HCT116 (cell line): ENCODE measurements around the gene MIS18A. TPM values are rescaled to one million over a fixed set of nuclear protein-coding genes. Genes with fewer than 3 reads are reported as not detected.

Experiments used
- ATAC-seq: fragments of 200-7000 bp; cut with Tn5 transposase; 2 replicates; pipeline ENCODE4 v1.9.1; 2020; ENCODE audit warnings: mild to moderate bottlenecking, moderate library complexity
- BruUV-seq: library from RNA; stranded (reverse); fragments of 400-500 nt; replicated peaks from 2 replicates; lab custom pipeline; 2021; lab: Mats Ljungman, UMichigan
- CTCF ChIA-PET: fragments of 300-600 bp; sonication (Branson Sonifier 250); formaldehyde crosslinking; loops from one replicate; lab custom pipeline; 2021; ENCODE audit warnings: antibody characterized with exemption; lab: Charles Lee
- POLR2A ChIA-PET: fragments of 300-600, 350-600 bp; sonication (Branson Sonifier 250); formaldehyde crosslinking; loops from one replicate; lab custom pipeline; 2021; ENCODE audit warnings: antibody characterized with exemption; lab: Charles Lee
- RAD21 ChIA-PET, 2 experiments: fragments of 300-600 bp; sonication (Branson Sonifier 250); formaldehyde crosslinking; loops; one replicate each; lab custom pipeline; 2023; ENCODE audit warnings: low total read pairs in 2 of 2; ENCODE audit not compliant: uncharacterized antibody in 2 of 2, unreplicated experiment in 2 of 2, low non-redundant PET in 1 of 2; lab: Charles Lee
- DNase-seq: peaks from one replicate; pipeline ENCODE4 v3.0.0-alpha.2; 2010; ENCODE audit warnings: low read depth, low spot score
- H2AFZ ChIP-seq: fragments of 200-600 bp; shearing (Covaris generic), sonication (generic); 2 replicates; pipeline ENCODE4 v1.6.1; 2017; ENCODE audit warnings: low read depth, mixed run types, mixed read lengths, antibody characterized with exemption, low read length; ENCODE audit not compliant: poor library complexity, severe bottlenecking
- H3K27ac ChIP-seq: 2 replicates; pipeline ENCODE4 v1.5.1; 2012; ENCODE audit warnings: low read depth, low read length
- H3K27me3 ChIP-seq: fragments of 200-600 bp; sonication (generic); 2 replicates; pipeline ENCODE4 v1.6.1; 2016; ENCODE audit warnings: mixed run types, low read length, mixed read lengths; ENCODE audit not compliant: insufficient read depth
- H3K36me3 ChIP-seq, 2 experiments: fragments of 200-500 bp in 1 of 2; fragments of 200-600 bp in 1 of 2; sonication (Bioruptor generic) in 1 of 2; sonication (generic) in 1 of 2; 2 replicates each; pipeline versions ENCODE4 v1.5.1 to v1.6.1; 2014 to 2016; ENCODE audit warnings: low read length in 2 of 2, inconsistent platforms in 1 of 2, mixed read lengths in 1 of 2, mixed run types in 1 of 2; ENCODE audit not compliant: insufficient read depth in 2 of 2, control insufficient read depth in 1 of 2
- H3K4me1 ChIP-seq, 2 experiments: fragments of 200-600 bp in 1 of 2; sonication (generic) in 1 of 2; 2 replicates each; pipeline versions ENCODE4 v1.5.1 to v1.6.1; 2012 to 2017; ENCODE audit warnings: low read length in 2 of 2, inconsistent platforms in 1 of 2, mild to moderate bottlenecking in 1 of 2, mixed read lengths in 1 of 2, mixed run types in 1 of 2, moderate library complexity in 1 of 2; ENCODE audit not compliant: insufficient read depth in 2 of 2, control insufficient read depth in 1 of 2
- H3K4me2 ChIP-seq: fragments of 200-600 bp; sonication (generic); 2 replicates; pipeline ENCODE4 v1.6.1; 2017; ENCODE audit warnings: mixed run types, low read length, mixed read lengths
- H3K4me3 ChIP-seq, 2 experiments: fragments of 200-600 bp in 1 of 2; sonication (generic) in 1 of 2; replicated peaks in 1 of 2; 2 replicates each; pipeline ENCODE4 v1.5.1; 2011 to 2016; ENCODE audit warnings: low read length in 2 of 2, control low read depth in 1 of 2, low read depth in 1 of 2, mild to moderate bottlenecking in 1 of 2, mixed read lengths in 1 of 2, mixed run types in 1 of 2
- H3K79me2 ChIP-seq: fragments of 200-600 bp; sonication (generic); 2 replicates; pipeline ENCODE4 v1.6.1; 2017; ENCODE audit warnings: mild to moderate bottlenecking, mixed run types, low read length, moderate library complexity, mixed read lengths; ENCODE audit not compliant: insufficient read depth
- H3K9ac ChIP-seq: fragments of 200-600 bp; sonication (generic); 2 replicates; pipeline ENCODE4 v1.6.1; 2016; ENCODE audit warnings: low read length, mixed read lengths
- H3K9me2 ChIP-seq: fragments of 200-600 bp; sonication (generic), shearing (Covaris generic); 2 replicates; pipeline ENCODE4 v1.6.1; 2017; ENCODE audit warnings: mixed run types, mild to moderate bottlenecking, moderate library complexity; ENCODE audit not compliant: insufficient read depth
- H3K9me3 ChIP-seq, 2 experiments: fragments of 200-500 bp in 1 of 2; fragments of 200-600 bp in 1 of 2; sonication (Bioruptor generic) in 1 of 2; sonication (generic) in 1 of 2; 2 replicates each; pipeline ENCODE4 v1.6.1; 2014 to 2017; ENCODE audit warnings: low read length in 2 of 2, mixed read lengths in 2 of 2, inconsistent platforms in 1 of 2, low read depth in 1 of 2, mild to moderate bottlenecking in 1 of 2, mixed run types in 1 of 2, moderate library complexity in 1 of 2; ENCODE audit not compliant: control insufficient read depth in 1 of 2, insufficient read depth in 1 of 2
- H4K20me1 ChIP-seq: fragments of 200-600 bp; sonication (generic), shearing (Covaris generic); 2 replicates; pipeline ENCODE4 v1.6.1; 2017; ENCODE audit warnings: mixed run types, mild to moderate bottlenecking, moderate library complexity; ENCODE audit not compliant: insufficient read depth
- CBX3 ChIP-seq: IDR thresholded peaks from 2 replicates; pipeline ENCODE4 v1.6.1; 2012; ENCODE audit warnings: low read depth
- EGR1 ChIP-seq: IDR thresholded peaks from 2 replicates; pipeline ENCODE4 v1.6.1; 2012; ENCODE audit warnings: low read depth
- ELF1 ChIP-seq: IDR thresholded peaks from 2 replicates; pipeline ENCODE4 v1.6.1; 2012; ENCODE audit warnings: low read depth, borderline replicate concordance
- EZH2 ChIP-seq: fragments of 200-600 bp; sonication (generic); IDR thresholded peaks from 2 replicates; pipeline ENCODE4 v1.6.1; 2017; ENCODE audit warnings: antibody characterized with exemption, mixed run types
- JUND ChIP-seq: IDR thresholded peaks from 2 replicates; pipeline ENCODE4 v1.6.1; 2012
- POLR2A ChIP-seq: IDR thresholded peaks from 2 replicates; pipeline ENCODE4 v1.7.0; 2011; ENCODE audit warnings: borderline replicate concordance; ENCODE audit not compliant: insufficient read depth, insufficient read length; ENCODE audit errors: extremely low read depth
- RAD21 ChIP-seq: IDR thresholded peaks from 2 replicates; pipeline ENCODE4 v1.6.1; 2012; ENCODE audit warnings: low read depth, mild to moderate bottlenecking
- REST ChIP-seq: IDR thresholded peaks from 2 replicates; pipeline ENCODE4 v1.6.1; 2012; ENCODE audit warnings: low read depth
- SP1 ChIP-seq: IDR thresholded peaks from 2 replicates; pipeline ENCODE4 v1.6.1; 2012; ENCODE audit warnings: low read depth
- SRF ChIP-seq: IDR thresholded peaks from 2 replicates; pipeline ENCODE4 v1.6.1; 2012; ENCODE audit warnings: low read depth
- ZNF274 ChIP-seq: fragments of 200-500 bp; sonication (Bioruptor generic); IDR thresholded peaks from 2 replicates; pipeline ENCODE4 v1.6.1; 2014; ENCODE audit warnings: mild to moderate bottlenecking, low read depth, low read length, inconsistent platforms
- intact Hi-C: fragments of 100-400 bp; cut with micrococcal nuclease; formaldehyde crosslinking; loops from 2 replicates; pipeline ENCODE4 v1.10.0; 2022
- total RNA-seq: library from RNA; stranded (reverse); gene quantifications from one replicate; pipeline ENCODE4 v1.2.1, GENCODE V29; 2021; ENCODE audit not compliant: unreplicated experiment

Gene MIS18A
- total RNA-seq, 1 experiment from 2014 or later = 30.0 TPM

DNA sequence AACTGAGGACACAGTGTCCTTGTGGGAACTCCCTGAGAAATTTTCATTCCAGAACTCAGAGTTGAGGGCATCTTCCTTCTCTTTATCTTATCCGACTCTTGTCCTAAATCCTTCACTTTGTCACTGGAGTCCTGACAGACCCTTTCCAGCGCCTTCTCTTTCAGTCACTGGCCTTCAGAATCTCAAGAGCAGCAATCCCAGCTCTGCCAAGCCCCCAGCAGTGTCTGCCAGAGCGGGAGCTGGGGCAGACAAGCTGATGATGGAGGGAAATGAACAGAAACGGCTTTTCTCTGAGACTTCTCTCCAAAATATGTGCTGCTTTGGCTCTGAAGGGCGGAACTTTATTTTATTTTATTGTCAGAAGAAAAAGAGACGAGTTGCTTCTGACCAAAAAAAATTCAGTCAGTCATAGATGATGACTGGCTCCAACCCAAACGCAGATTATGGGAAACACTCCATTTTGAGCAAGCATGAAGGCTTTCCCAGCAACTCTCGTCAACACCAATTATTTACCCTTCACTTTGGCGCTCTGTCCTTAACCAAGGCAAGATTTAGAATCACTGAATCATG, 32.2 kb downstream of the MIS18A start:
- no peaks in the 10 kb centered on the region for H3K36me3 ChIP-seq
- H3K9ac ChIP-seq = no peak overlapping the region
- H3K9me3 ChIP-seq = peaks cover 0 to 6% of the 10 kb centered on the region in 2 experiments; a peak in 1 of 4 replicates
- ATAC-seq (no peak), DNase-seq (no peak)
- ChIA-PET POLR2A (no interaction called here), CTCF (no interaction called here), RAD21 (no interaction called here)
- BruUV-seq = no TSS peak
- intact Hi-C loops = no loop called here
- H3K4me3 ChIP-seq = no peak overlapping the region
- no peaks in the 10 kb centered on the region for H3K79me2 ChIP-seq
- no peak overlapping the region for H3K27ac ChIP-seq
- no peaks in the 10 kb centered on the region for H4K20me1 ChIP-seq
- no peak overlapping the region for H2AFZ ChIP-seq
- no peak for TF ChIP-seq JUND
- no peak for TF ChIP-seq SRF
- TF ChIP-seq EGR1 = no peak
- no peak for TF ChIP-seq RAD21
- no peak for TF ChIP-seq CBX3
- TF ChIP-seq EZH2 = no peak
- TF ChIP-seq POLR2A = no peak
- no peaks in the 10 kb centered on the region for H3K4me1 ChIP-seq
- H3K4me2 ChIP-seq = no peak overlapping the region
- peaks cover 87% of the 10 kb centered on the region for H3K27me3 ChIP-seq
- H3K9me2 ChIP-seq = no peaks in the 10 kb centered on the region

- no peaks in the 10 kb centered on the region for H3K36me3 ChIP-seq
Measured at GRCh38 chr21:32245971-32246370, 32.9 kb downstream of the MIS18A start.

More at GRCh38 chr21:32245971-32246370, 32.9 kb downstream of the MIS18A start:
- no peak for TF ChIP-seq JUND
- no peak for TF ChIP-seq POLR2A
- no peak for TF ChIP-seq EZH2
- no peak for TF ChIP-seq CBX3
- TF ChIP-seq REST = no peak
- TF ChIP-seq SP1 = no peak
- TF ChIP-seq ZNF274 = no peak
- no peak for TF ChIP-seq ELF1
- H3K4me2 ChIP-seq = no peak overlapping the region
- H2AFZ ChIP-seq = no peak overlapping the region
- intact Hi-C loops = no loop called here
- no peak overlapping the region for H3K4me3 ChIP-seq
- H3K9me2 ChIP-seq = no peaks in the 10 kb centered on the region
- H3K79me2 ChIP-seq = no peaks in the 10 kb centered on the region
- no peaks in the 10 kb centered on the region for H4K20me1 ChIP-seq
- no peak overlapping the region for H3K9ac ChIP-seq
- ChIA-PET POLR2A (no interaction called here), RAD21 (no interaction called here), CTCF (no interaction called here)
- ATAC-seq (no peak), DNase-seq (no peak)
- peaks cover 87% of the 10 kb centered on the region for H3K27me3 ChIP-seq
- H3K9me3 ChIP-seq = peaks cover 0 to 2% of the 10 kb centered on the region in 2 experiments; a peak in 1 of 4 replicates
- H3K4me1 ChIP-seq = no peaks in the 10 kb centered on the region
- no TSS peak for BruUV-seq
- no peak overlapping the region for H3K27ac ChIP-seq
